ENCODE measurements around the gene OR14J1.

Gene OR14J1

GRCh38 chr6:29354980-29355379, 53.5 kb downstream of the OR14J1 start:
- H3K4me1 Mint-ChIP-seq = no peaks in the 10 kb centered on the region
- DNase-seq (ENCODE audit: low spot score in 2 of 2) (no peak), ATAC-seq (ENCODE audit: low read depth) (no peak)
- no peaks in the 10 kb centered on the region for H3K36me3 Mint-ChIP-seq
- H3K27me3 Mint-ChIP-seq = peaks cover 9% of the 10 kb centered on the region
- no peak overlapping the region for H3K4me3 Mint-ChIP-seq
- H3K27ac Mint-ChIP-seq = no peak overlapping the region
- peaks cover 6% of the 10 kb centered on the region for H3K9me3 Mint-ChIP-seq

GRCh38 chr6:29355603-29356002, 54.1 kb downstream of the OR14J1 start:
- Mint-ChIP-seq H3K36me3 (no peaks in the 10 kb centered on the region), H3K4me1 (no peaks in the 10 kb centered on the region), H3K4me3 (no peak overlapping the region), H3K27me3 (peaks cover 10% of the 10 kb centered on the region), H3K27ac (no peak overlapping the region), H3K9me3 (peaks cover 6% of the 10 kb centered on the region)
- ATAC-seq (ENCODE audit: low read depth) (no peak), DNase-seq (ENCODE audit: low spot score in 2 of 2) (no peak)

Measured in memory B cell (primary cell).